GM21717 (cell line): ENCODE measurements around the gene ENDOU.

Source experiments
- ATAC-seq: cut with Tn5 transposase; IDR thresholded peaks from one replicate; pipeline ENCODE4 v1.9.1; 2021; ENCODE audit warnings: mild to moderate bottlenecking, moderate library complexity; ENCODE audit not compliant: unreplicated experiment

ENDOU gene

GRCh38 chr12:47725091-47725772 lies at the start of gene ENDOU:
Gene ENDOU (minus strand): TSS chr12:47725490. CDS start chr12:47725413, 77 bp downstream.
- ATAC-seq, result no peak

- ATAC-seq, result no peak
Measured at GRCh38 chr12:47774663-47775062, 49.4 kb upstream of the ENDOU start.

GRCh38 chr12:47773858-47774580 lies 48.7 kb upstream of the ENDOU start:
- no peak for ATAC-seq

GRCh38 chr12:47773062-47773857 lies 48.0 kb upstream of the ENDOU start, which contains the start of gene SLC48A1:
Gene SLC48A1 (plus strand): TSS chr12:47773238. CDS start chr12:47773305, 67 bp downstream.
- ATAC-seq, result peak; percentile 77

- no peak for ATAC-seq
Measured at GRCh38 chr12:47772738-47773061, 47.4 kb upstream of the ENDOU start.

GRCh38 chr12:47772094-47772660 lies 46.9 kb upstream of the ENDOU start:
- ATAC-seq, result no peak

GRCh38 chr12:47771304-47771703 lies 46.0 kb upstream of the ENDOU start:
- no peak for ATAC-seq

- no peak for ATAC-seq
Measured at GRCh38 chr12:47770086-47770726, 44.9 kb upstream of the ENDOU start.

- ATAC-seq, result no peak
Measured at GRCh38 chr12:47769234-47770085, 44.2 kb upstream of the ENDOU start.

GRCh38 chr12:47768323-47768811 lies 43.1 kb upstream of the ENDOU start:
- no peak for ATAC-seq

- ATAC-seq, result no peak
Measured at GRCh38 chr12:47767216-47767724, 42.0 kb upstream of the ENDOU start.

GRCh38 chr12:47766502-47767215 lies 41.4 kb upstream of the ENDOU start:
- ATAC-seq, result no peak

- no peak for ATAC-seq
Measured at GRCh38 chr12:47763481-47764346, 38.4 kb upstream of the ENDOU start.

GRCh38 chr12:47762850-47763465 lies 37.7 kb upstream of the ENDOU start:
- ATAC-seq, result no peak

GRCh38 chr12:47758834-47759690 lies 33.8 kb upstream of the ENDOU start, which contains the start of gene RAPGEF3:
Gene RAPGEF3 (minus strand): TSS chr12:47758880. CDS start chr12:47758556, 324 bp downstream.
- ATAC-seq, result no peak

GRCh38 chr12:47758584-47758833 lies 33.2 kb upstream of the ENDOU start:
- no peak for ATAC-seq
